Mammary epithelial cell (primary cell): Measurements from ENCODE around the gene BPIFB2.
"Not testable (repeated sequence)": the region's sequence is repeated elsewhere in the genome, so short reads cannot be mapped to it uniquely, and the experiment has no call there.

Experiments used
- EZH2 ChIP-seq: IDR thresholded peaks from 2 replicates; pipeline ENCODE4 v1.6.1; 2012; ENCODE audit warnings: low read length, inconsistent platforms, borderline replicate concordance
- TF ChIP-seq, protein P1 (sequence below), 2 donors: IDR thresholded peaks in 1 of 2; conservative IDR thresholded peaks in 1 of 2; 2 replicates each; pipeline ENCODE4 v1.5.1; 2011 to 2012; ENCODE audit warnings: inconsistent platforms in 2 of 2, low read length in 2 of 2, mild to moderate bottlenecking in 2 of 2, control low read depth in 1 of 2, low read depth in 1 of 2; ENCODE audit not compliant: insufficient read depth in 1 of 2; ENCODE audit errors: extremely low read depth in 1 of 2

- TF ChIP-seq, protein P1, sequence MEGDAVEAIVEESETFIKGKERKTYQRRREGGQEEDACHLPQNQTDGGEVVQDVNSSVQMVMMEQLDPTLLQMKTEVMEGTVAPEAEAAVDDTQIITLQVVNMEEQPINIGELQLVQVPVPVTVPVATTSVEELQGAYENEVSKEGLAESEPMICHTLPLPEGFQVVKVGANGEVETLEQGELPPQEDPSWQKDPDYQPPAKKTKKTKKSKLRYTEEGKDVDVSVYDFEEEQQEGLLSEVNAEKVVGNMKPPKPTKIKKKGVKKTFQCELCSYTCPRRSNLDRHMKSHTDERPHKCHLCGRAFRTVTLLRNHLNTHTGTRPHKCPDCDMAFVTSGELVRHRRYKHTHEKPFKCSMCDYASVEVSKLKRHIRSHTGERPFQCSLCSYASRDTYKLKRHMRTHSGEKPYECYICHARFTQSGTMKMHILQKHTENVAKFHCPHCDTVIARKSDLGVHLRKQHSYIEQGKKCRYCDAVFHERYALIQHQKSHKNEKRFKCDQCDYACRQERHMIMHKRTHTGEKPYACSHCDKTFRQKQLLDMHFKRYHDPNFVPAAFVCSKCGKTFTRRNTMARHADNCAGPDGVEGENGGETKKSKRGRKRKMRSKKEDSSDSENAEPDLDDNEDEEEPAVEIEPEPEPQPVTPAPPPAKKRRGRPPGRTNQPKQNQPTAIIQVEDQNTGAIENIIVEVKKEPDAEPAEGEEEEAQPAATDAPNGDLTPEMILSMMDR (conservative IDR thresholded peaks at IDR 0.05 in 1 of 2, IDR thresholded peaks at IDR 0.05 in 1 of 2; ENCODE audit: extremely low read depth in 1 of 2, insufficient read depth in 1 of 2, low read depth in 1 of 2, low read length in 2 of 2): not testable (repeated sequence)
- not testable (repeated sequence) for TF ChIP-seq EZH2
Observed at GRCh38 chr20:33045129-33045721, 37.7 kb downstream of the BPIFB2 start.
